Right lobe of liver (tissue), 6 donors: Measurements from ENCODE around the gene BST2. TPM values are rescaled to one million over a fixed set of nuclear protein-coding genes. Genes with fewer than 3 reads are reported as not detected.

ENCODE experiments used
- ATAC-seq, 4 donors: fragments of 200-7000 bp; cut with Tn5 transposase; one replicate each; pipeline ENCODE4 v1.9.1; 2020; ENCODE audit warnings: mild to moderate bottlenecking in 4 of 4, moderate library complexity in 4 of 4
- DNase-seq, 3 donors: peaks; one replicate each; pipeline ENCODE4 v3.0.0-alpha.2; 2020
- H3K27ac ChIP-seq, 3 donors: fragments of 200-600 bp; one replicate each; pipeline ENCODE4 v1.8.0; 2022
- H3K27me3 ChIP-seq, 2 donors: fragments of 200-600 bp; one replicate each; pipeline ENCODE4 v1.8.0; 2022
- H3K36me3 ChIP-seq, 4 donors: fragments of 200-600 bp; sonication (generic) in 1 of 4; one replicate each; pipeline versions ENCODE4 v1.5.1 to v1.8.0; 2017 to 2022; ENCODE audit warnings: control low read depth in 1 of 4
- H3K4me1 ChIP-seq, 4 donors: fragments of 200-600 bp; sonication (generic) in 1 of 4; one replicate each; pipeline versions ENCODE4 v1.5.1 to v1.8.0; 2017 to 2022; ENCODE audit warnings: control low read depth in 1 of 4
- H3K4me3 ChIP-seq, 3 donors: fragments of 200-600 bp; one replicate each; pipeline ENCODE4 v1.8.0; 2022
- H3K9me3 ChIP-seq, 4 donors: fragments of 200-600 bp; sonication (generic) in 1 of 4; one replicate each; pipeline versions ENCODE4 v1.5.1 to v1.8.0; 2017 to 2022; ENCODE audit warnings: control low read depth in 1 of 4
- CTCF ChIP-seq, 4 donors: fragments of 200-600 bp in 3 of 4; fragments of 450-650 bp in 1 of 4; IDR thresholded peaks; one replicate each; pipeline versions ENCODE4 v1.5.1 to v1.8.0; 2016 to 2022; ENCODE audit warnings: antibody characterized with exemption in 4 of 4, mild to moderate bottlenecking in 2 of 4
- POLR2A ChIP-seq: fragments of 450-650 bp; IDR thresholded peaks from one replicate; pipeline ENCODE4 v1.6.1; 2017; ENCODE audit warnings: antibody characterized with exemption, mild to moderate bottlenecking
- WGBS: methylation state at CpG from one replicate; pipeline ENCODE4 v1.1.6; 2018; ENCODE audit warnings: low coverage, low lambda C conversion rate; ENCODE audit not compliant: insufficient coverage; ENCODE audit errors: missing lambda C conversion rate; 5-methylcytosine and 5-hydroxymethylcytosine counted together
- intact Hi-C, 2 donors: fragments of 100-400 bp; cut with DNase I; formaldehyde crosslinking; loops; one replicate each; pipeline versions ENCODE4 v1.11.2 to v1.14.1; 2022
- total RNA-seq, 6 experiments: library from RNA; depleted of rRNA in 2 of 6; stranded (reverse); fragments of >200 nt in 2 of 6; fragmentation: NEBNext Ultra II Directional in 3 of 6; extraction: Animal tissue kit (Norgen Biotek cat#: 25700) in 3 of 6; gene quantifications; one replicate each; pipeline versions ENCODE4 v1.1.0 to v1.2.4, GENCODE V29; 2016 to 2023
- donor health status: DM: no; HTN: yes; CAD: no.
- donor health status: DM: no; HTN: no; CAD: no.
- donor health status: DM: no; HTN: no; CAD: no.
- donor health status: DM: no; HTN: yes; CAD: no.
- donor health status: DM: no; HTN: yes; CAD: no.

The BST2 gene
- total RNA-seq, 6 experiments from 2014 or later, result 78.2 to 157 (median 96.2) TPM

GRCh38 chr19:17398902-17399527, 6.4 kb downstream of the BST2 start:
- DNase-seq (no peak), ATAC-seq (no peak)
- Histone ChIP-seq H3K27ac (no peak overlapping the region), H3K36me3 (peaks cover 0 to 6% (median 2%) of the 10 kb centered on the region in 4 donors), H3K4me3 (no peak overlapping the region), H3K4me1 (no peaks in the 10 kb centered on the region), H3K27me3 (no peaks in the 10 kb centered on the region), H3K9me3 (no peaks in the 10 kb centered on the region)
- WGBS, result 72% methylated on average over 5 of the region's 8 CpGs
- TF ChIP-seq POLR2A (no peak), CTCF (IDR thresholded peaks at IDR 0.05) (no peak)
- intact Hi-C loops, result loop anchor here in 1 of 2 donors (10.0 kb wide), 1 partner anchor 56 kb away; no protein-coding TSS in a partner anchor

- no peak overlapping the region for H3K27ac ChIP-seq
- TF ChIP-seq CTCF (IDR thresholded peaks at IDR 0.05), result peak; percentile 46 to 70 (median 58)
- no peak for TF ChIP-seq POLR2A
- H3K4me3 ChIP-seq, result no peak overlapping the region
- ATAC-seq (peak; percentile 35 to 66 (median 59)), DNase-seq (peak; percentile 58 to 70 (median 67))
- peaks cover 0 to 5% (median 1%) of the 10 kb centered on the region in 4 donors for H3K4me1 ChIP-seq
- H3K36me3 ChIP-seq, result peaks cover 0 to 4% (median under 1%) of the 10 kb centered on the region in 4 donors
- H3K27me3 ChIP-seq, result no peaks in the 10 kb centered on the region
- 36% methylated on average over 9 of the region's 19 CpGs for WGBS
- intact Hi-C loops, result loop anchor here in 1 of 2 donors (10.0 kb wide), 1 partner anchor 60 kb away; no protein-coding TSS in a partner anchor
- H3K9me3 ChIP-seq, result no peaks in the 10 kb centered on the region
These were observed 10.5 kb downstream of the BST2 start for GRCh38 chr19:17394891-17395415.

GRCh38 chr19:17393914-17394313, 11.5 kb downstream of the BST2 start, which contains the start of gene CCDC194:
Gene CCDC194, minus strand, starts transcription at chr19:17394196. Its CDS starts 38 bp downstream, at chr19:17394158.
- intact Hi-C loops, result loop anchor here in 1 of 2 donors (10.0 kb wide), 1 partner anchor 61 kb away; no protein-coding TSS in a partner anchor
- no peak within 1 kb of the TSS for H3K27ac ChIP-seq
- H3K4me3 ChIP-seq, result no peak within 1 kb of the TSS
- TF ChIP-seq POLR2A (no peak), CTCF (IDR thresholded peaks at IDR 0.05) (no peak)
- WGBS, result 22% methylated on average over 6 of the region's 41 CpGs
- H3K9me3 ChIP-seq, result no peaks in the 10 kb centered on the region
- H3K36me3 ChIP-seq, result no peaks in the 10 kb centered on the region
- peaks cover 0 to 5% (median 1%) of the 10 kb centered on the region in 4 donors for H3K4me1 ChIP-seq
- H3K27me3 ChIP-seq, result no peaks in the 10 kb centered on the region
- ATAC-seq (peak in 1 of 4 donors; percentile 60), DNase-seq (peak in 1 of 3 donors; percentile 53)

GRCh38 chr19:17393002-17393401, 12.4 kb downstream of the BST2 start:
- H3K36me3 ChIP-seq, result no peaks in the 10 kb centered on the region
- peaks cover 0 to 5% (median 1%) of the 10 kb centered on the region in 4 donors for H3K4me1 ChIP-seq
- H3K27ac ChIP-seq, result no peak overlapping the region
- TF ChIP-seq CTCF (IDR thresholded peaks at IDR 0.05) (no peak), POLR2A (no peak)
- DNase-seq (no peak), ATAC-seq (no peak)
- H3K9me3 ChIP-seq, result no peaks in the 10 kb centered on the region
- intact Hi-C loops, result loop anchor here in 1 of 2 donors (10.0 kb wide), 1 partner anchor 62 kb away; no protein-coding TSS in a partner anchor
- 28% methylated on average over 2 of the region's 2 CpGs for WGBS
- no peaks in the 10 kb centered on the region for H3K27me3 ChIP-seq
- H3K4me3 ChIP-seq, result no peak overlapping the region
